Suprapubic skin (tissue), 4 donors: ENCODE data around the gene RCN1.

Experiments
- CTCF ChIP-seq, 2 donors: fragments of 200-600 bp in 1 of 2; fragments of 450-650 bp in 1 of 2; sonication (generic) in 1 of 2; IDR thresholded peaks; one replicate each; pipeline ENCODE4 v1.5.1; 2016 to 2019; ENCODE audit warnings: antibody characterized with exemption in 2 of 2, mild to moderate bottlenecking in 1 of 2, moderate library complexity in 1 of 2
- POLR2A ChIP-seq, 2 donors: fragments of 450-650 bp; IDR thresholded peaks; one replicate each; pipeline ENCODE4 v1.6.1; 2017; ENCODE audit warnings: antibody characterized with exemption in 2 of 2, mild to moderate bottlenecking in 2 of 2, moderate library complexity in 2 of 2
- POLR2AphosphoS5 ChIP-seq, 3 donors: sonication (generic); formaldehyde crosslinking; IDR thresholded peaks; one replicate each; pipeline ENCODE4 v1.6.1; 2017; ENCODE audit warnings: antibody characterized with exemption in 3 of 3

GRCh38 chr11:32116668-32117067, 25.8 kb downstream of the RCN1 start:
- TF ChIP-seq CTCF (IDR thresholded peaks at IDR 0.05) (no peak), POLR2AphosphoS5 (IDR thresholded peaks at IDR 0.05) (no peak), POLR2A (IDR thresholded peaks at IDR 0.05) (no peak)
